Activated T-helper 1 cell treated with anti-CD3 and anti-CD28 coated beads, Interleukin-2, amount 50 U/mL, for 16 hours (primary cell): Measurements from ENCODE around the gene CPNE2.

Source experiments
- DNase-seq, 2 donors: peaks; one replicate each; pipeline ENCODE4 v3.0.0-alpha.2; 2020; ENCODE audit warnings: low read depth in 1 of 2, low spot score in 1 of 2

The CPNE2 gene

DNA sequence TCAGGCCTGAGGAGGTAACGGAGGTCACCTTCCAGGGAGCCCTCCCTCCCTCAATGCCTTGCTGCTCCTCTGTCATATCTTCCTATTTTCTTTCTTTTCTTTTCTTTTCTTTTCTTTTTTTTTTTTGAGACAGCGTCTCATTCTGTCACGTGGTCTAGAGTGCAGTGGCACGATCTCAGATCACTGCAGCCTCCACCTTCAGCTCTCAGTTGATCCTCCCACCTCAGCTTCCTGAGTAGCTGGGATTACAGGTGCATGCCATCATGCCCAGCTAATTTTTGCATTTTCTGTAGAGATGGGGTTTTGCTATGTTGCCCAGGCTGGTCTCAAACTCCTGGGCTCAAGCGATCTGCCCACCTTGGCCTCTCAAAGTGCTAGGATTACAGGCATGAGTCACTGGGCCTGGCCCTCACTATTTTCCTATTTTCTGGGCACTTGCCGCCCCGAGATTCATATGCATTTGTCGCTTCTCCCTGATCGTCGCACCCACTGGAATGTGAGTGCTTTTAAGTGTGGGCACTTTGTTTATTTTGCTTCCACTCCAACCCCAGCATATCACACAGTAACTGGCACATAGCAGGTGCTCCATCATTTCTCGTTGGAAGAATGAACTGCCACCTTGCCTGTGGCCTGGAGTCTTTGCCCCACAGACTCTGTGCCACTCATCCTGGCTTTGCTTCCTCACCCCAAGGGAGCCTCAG lies 31.7 kb downstream of the CPNE2 start:
- no peak for DNase-seq

DNA sequence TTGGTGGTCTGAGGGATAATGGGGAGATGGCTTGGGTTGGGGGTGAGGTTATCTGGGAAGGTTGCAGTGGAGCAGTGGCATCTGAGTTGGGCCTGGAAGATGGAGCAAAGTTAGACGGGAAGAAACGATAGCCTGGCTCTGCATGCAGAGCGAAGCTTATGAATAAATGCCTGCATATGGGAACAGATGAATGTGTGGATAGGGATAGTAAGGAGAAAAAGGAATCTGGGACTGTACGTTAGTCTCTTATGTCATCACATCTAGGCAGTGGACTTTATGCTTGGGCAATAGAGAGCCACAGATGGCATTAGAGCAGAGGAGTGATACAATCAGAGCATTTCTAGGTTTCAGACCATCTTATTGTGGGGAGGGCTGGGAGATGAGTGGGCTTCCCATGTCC lies 33.0 kb downstream of the CPNE2 start:
- DNase-seq, result no peak

- DNase-seq, result no peak
Measured at GRCh38 chr16:57125969-57126368, 33.6 kb downstream of the CPNE2 start.

DNA sequence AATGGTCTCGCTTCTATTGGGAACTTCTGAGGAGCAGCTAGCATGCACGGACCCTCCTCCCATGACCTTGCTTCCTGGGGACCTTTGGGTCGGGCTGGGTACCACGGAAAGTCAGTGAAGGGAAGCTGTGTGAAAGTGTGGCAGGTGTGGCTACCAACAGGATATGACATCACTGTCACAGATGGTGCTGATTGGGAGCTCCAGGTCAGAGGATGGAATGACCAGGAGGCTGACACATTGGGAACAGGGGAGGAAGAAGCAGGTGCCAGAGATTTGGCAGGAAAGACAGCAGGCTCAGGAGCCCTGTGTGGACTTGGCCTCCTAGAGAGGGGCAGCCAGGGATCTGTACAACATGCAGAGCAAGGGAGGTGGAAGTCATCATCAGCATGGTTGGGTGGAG lies 34.0 kb downstream of the CPNE2 start:
- DNase-seq, result no peak

DNA sequence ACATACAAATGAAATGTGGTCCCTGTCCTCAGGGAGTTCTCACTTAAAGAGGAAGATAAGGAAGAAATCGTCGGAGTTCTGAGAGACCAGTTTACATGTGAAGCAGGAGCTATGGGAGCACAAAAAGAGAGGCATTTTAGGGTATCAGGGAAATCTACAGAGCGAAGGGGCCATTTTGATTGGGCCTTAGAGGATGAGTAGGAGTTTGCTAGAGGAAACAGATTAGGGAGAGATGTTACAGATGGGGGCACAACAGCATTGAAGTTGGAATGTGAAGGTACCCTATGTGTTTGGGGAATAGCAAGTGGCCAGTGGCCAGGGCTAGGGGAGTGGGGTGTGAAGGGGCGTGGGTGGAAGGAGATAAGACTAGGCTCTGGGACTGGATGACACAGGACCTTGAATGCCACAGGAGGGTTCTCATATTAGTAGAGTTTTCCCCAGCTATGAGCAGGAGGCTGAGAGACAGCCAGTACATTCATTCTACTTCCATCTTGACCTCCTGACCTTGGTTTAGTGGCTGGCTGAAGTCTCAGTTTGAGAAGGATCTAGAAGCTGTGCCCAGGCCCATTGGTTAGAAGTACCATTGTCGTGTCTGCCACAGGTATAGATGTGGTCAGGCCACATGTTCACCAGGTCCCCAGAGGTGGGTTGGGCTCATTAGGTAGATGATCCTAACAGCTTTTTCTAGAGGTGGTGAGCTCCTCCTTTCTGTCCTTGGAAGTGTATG lies 34.8 kb downstream of the CPNE2 start:
- no peak for DNase-seq

DNA sequence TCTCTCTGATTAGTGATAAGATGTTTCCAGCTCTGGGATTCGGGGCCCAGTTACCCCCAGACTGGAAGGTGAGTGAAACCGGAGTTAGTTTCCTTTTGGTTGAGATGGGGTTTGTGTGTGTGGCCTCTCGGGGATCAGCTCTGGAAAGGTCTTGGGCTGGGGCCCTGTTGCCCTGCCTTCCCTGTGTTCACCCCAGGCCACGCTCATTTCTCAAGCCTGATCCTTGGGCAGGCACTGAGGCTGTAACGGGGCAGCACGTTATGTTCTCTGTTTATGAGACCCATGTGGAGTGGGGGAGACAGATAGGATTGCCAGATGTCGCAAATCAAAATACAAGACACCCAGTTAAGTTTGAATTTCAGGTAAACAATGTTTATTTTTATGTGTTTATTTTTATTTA lies 35.5 kb downstream of the CPNE2 start:
- DNase-seq, result no peak

DNA sequence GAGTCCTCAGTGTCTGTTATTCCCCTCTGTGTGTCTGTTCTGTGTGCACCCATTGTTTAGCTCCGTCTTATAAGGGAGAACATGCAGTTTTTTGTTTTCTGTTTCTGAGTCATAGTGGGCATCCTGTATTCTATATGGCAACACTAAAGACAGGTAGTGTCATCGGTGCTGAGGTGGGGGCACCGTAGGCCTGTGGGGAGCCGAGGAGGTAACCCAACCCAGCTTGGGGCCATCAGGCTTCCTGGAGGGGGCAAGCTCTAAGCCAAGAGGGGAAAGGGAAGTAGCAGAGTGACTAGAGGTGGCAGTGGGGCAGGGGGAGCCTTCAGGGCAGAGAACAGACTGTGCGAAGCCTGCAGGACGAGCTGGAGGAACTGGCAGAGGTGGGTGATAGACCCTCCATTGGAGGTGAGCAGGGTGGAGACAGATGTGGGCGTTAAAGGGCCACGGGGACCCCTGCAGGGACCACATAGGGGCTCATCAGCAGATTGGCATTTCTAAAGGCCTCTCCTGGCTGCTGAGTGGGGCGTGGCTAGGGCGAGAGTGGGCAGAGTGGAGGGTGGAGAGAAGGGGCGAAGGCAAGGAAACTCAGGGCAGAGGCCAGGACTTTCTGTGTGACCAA lies 36.5 kb downstream of the CPNE2 start:
- DNase-seq, result peak in 1 of 2 donors; percentile 7

DNA sequence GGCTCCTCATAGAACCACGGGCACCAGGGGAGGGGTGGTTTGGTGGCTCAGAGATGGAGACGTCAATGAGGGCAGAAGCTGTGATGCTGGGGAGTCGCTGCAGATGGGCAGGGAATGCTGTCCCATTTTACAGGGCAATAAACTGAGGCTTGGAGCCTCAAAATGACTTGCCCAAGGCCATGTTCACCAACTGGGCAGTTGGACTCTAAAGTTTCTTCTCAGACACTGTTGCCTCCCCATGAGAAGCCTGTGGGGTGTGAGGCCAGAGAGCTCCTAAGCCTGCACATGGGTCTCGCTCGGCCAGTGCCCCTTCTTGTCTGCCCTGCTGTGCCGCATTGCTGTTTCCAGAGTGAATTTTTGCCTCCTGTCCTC lies 38.6 kb downstream of the CPNE2 start:
- no peak for DNase-seq

DNA sequence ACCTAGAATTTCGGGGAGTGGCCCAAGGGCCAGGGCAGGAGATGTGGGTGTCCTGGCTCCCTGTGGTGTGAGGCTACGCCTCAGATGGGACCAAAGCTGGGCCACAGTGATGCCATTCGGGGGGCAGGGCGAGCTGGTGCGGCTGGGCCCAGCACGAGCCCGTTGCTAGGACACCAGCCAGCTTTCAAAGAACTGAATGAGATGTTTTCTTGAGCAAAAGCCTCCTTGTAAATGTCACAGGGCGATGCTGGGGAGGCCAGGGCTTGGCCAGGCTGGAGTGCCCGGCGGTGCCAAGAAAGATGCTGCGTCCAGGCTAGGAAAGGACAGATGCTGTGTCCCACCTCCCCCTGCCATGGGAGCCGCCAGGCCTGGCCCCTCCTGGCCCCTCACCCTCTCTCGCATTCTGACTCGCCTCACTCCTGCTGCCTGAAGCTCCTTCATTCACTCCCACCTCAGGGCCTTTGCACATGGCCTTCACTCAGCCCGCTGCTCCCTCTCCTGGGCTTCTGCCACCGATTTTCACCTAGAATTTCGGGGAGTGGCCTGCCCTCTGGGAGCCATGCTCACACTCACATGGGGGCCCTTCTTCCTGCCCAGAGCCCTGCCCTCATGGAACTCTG lies 39.1 kb downstream of the CPNE2 start:
- no peak for DNase-seq

DNA sequence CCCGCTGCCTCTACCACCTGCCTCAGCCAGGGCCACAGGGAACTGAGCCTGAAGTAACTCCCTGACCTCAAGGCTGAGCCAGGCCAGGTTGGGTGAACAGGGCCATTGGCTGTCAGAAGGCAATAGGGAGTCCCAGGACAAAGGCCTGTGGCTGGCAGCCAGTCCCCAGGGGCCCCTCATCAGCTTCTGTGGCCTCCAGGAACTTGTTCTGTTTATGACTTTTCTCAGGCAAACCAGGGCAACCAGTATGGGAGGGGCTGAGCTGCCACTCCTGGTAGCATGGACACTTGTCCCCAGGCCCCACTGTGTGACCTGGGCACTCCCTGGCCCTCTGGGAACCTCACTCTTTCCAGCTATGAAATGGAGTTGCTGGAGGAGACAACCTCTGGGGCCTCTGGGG lies 40.1 kb downstream of the CPNE2 start:
- DNase-seq, result no peak

DNA sequence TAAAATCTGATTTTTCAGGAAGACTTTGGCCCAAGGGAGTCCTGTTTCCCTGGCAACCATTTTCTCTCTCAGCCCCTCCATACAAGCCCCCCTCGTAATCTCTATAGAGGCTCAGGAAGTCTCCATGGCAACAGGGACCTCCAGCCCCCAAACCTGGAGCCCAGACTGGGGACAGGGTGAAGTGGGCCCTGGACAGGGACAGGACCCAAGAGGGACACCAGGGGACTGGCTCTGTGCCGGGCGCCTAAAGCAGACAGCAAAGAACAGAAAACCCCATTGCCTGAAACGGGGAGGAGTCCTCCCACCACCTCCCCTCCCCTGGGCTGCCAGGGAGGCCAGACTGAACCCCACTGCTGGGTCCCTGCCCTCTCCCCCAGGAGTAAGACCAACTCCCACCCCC lies 40.6 kb downstream of the CPNE2 start:
- no peak for DNase-seq

GRCh38 chr16:57133886-57134285 lies 41.5 kb downstream of the CPNE2 start:
- DNase-seq, result no peak

DNA sequence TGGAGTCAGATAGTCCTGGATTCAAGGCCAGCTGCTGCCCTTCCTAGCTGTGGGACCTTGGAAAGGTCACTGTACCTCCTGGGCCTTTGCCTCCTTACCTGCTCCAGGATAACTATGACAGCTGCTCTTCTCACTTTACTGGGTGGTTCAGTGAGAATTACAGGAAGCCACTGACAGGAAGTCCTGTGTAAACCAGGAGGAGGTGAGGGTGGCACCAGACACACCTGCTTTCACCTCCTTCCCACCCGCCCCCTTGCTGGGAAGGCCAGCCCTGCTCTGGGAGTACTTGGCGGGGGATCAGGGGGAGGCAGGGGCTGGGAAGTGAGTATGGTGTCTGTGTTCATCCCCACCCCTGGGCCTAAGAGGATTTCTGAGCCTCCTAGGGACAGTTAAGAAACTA lies 42.6 kb downstream of the CPNE2 start:
- DNase-seq, result peak in 1 of 2 donors; percentile 9

DNA sequence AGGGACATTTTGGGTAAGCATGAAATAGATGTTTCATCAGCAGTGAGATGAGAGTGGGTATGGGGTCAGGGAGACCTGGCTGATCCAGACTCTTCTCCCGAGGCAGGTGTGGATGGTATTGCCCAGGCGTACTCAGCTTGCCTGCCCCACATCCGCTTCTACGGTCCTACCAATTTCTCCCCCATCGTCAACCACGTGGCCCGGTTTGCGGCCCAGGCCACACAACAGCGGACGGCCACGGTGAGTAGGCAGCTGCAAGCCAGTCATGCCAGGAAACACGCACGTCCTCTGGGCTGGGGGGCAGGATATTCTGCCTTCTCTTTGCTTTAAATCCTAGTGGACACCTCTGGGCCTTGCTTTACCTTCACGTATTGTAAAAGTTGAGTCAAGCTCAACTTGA lies 44.7 kb downstream of the CPNE2 start:
- DNase-seq, result no peak

- no peak for DNase-seq
Measured at GRCh38 chr16:57137566-57138273, 45.3 kb downstream of the CPNE2 start.

DNA sequence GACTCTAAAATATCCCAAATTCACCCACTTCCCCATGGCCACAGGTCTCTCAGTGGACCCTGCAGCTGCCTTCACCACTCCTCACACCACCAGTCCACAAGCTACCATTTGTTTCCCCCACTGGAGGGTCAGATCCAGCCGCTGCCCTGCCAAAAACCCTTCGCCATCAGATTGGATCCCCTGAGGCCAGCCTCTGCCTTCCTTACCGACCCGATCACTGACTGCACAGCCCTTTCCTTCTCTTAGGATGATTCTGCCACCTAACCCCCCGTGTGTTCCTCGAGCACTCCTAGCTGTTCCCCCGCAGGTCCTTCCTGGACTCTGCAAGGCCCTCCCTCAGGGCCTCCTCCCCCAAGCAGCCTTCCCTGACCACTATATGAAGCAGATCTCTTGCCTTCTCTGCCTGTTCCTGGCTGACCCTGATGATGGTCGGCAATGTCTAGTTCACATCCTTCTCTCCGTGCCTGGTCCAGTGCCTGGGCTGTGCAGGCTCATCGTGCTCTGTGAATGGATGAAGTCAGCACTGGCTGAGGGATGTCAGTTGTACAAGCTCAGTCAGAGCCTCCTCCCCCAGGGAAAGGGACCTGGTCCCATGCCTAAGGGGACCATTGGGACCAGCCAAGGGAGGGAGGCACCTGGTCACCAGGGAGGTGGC lies 46.0 kb downstream of the CPNE2 start:
- no peak for DNase-seq

DNA sequence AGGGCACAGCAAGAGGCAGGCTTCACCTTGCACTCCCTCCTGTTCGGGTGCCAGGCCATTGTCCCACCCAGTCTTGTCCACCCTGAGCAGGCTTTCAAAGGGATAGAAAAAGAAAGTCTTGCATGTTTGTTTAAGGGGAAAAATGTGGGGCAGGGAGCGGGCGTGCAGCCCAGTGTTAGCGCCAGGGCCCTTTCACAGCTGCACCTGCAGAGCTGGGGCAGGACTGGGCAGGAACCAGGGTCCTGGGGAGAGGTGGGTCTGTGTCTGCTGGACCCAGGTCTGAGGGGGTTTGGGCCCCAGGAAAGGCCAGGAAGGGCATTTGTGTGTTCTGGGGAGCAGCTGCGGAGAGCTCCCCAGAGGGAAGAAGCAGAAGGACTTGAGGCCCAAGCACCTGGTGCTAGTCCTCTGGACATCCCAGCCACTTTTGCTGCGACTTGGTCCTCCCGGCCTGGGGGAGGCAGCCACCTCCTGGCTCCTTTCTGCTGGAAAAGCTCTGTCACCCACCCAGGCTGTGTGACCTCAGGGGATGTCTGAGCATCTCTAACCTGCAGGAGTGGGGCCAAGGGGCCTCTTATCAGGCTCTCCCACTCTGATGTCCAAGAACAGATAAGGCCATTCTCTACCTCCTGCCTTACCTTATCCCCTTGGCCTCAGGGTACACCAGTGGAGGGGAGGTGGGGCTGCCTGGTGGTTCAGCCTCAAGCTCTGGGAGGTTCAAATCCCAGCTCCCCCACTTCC lies 48.7 kb downstream of the CPNE2 start:
- DNase-seq, result no peak

GRCh38 chr16:57141822-57142631 lies 49.6 kb downstream of the CPNE2 start:
- no peak for DNase-seq

- no peak for DNase-seq
Measured at GRCh38 chr16:57143149-57143921, 51.0 kb downstream of the CPNE2 start.
